AG09319 (cell line): ENCODE data around the gene CNGB1.

Source experiments
- DNase-seq: peaks from one replicate; pipeline ENCODE4 v3.0.0-alpha.2; 2010; ENCODE audit warnings: low read depth; ENCODE audit errors: extremely low read depth
- TF ChIP-seq, protein P1 (sequence below): IDR thresholded peaks from 2 replicates; pipeline ENCODE4 v1.5.1; 2011; ENCODE audit warnings: low read depth, mild to moderate bottlenecking, inconsistent platforms, low read length, moderate library complexity

The CNGB1 gene

DNA sequence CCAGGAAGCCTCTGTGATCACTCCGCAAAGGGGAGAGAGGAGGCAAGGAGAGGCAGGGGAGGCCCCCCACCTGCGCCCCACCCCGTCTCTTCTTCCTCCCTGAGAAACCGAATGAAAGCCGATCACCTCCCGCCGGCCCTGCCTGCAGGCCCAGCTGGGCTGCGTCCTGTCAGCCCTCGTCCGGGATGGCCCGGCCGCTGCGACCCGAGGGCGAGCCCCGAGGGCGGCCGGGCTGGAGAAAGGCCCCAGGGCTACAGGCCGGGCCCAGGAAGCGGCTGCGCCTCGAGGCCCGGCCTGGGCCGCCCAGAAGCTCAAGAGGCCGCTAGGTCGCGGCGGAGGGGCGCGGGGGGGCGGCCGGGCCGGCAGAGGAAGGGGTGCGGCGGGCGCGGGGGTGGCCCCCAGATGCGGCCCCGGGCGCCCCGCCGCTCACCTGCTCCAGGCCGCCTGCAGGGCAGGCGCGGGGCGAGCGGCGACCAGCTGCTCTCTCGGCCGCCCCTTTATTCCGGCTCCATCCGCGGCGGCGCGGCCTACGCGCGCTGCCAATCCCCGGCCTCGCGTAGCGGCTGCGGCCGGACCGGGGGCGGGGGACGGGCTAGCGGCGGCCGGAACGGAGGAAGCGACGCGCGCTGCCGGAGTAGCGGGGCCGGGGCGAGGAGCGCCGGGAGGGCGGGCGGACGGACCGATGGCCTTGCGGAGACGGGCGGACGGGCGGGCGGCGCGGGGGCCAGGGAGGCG lies 29.2 kb upstream of the CNGB1 start, which contains the start of gene ZNF319:
Gene ZNF319, minus strand, starts transcription at position 702 of the 735 bp plus-strand sequence. CDS start 2,407 bp downstream, outside the sequence.
- TF ChIP-seq, protein P1, sequence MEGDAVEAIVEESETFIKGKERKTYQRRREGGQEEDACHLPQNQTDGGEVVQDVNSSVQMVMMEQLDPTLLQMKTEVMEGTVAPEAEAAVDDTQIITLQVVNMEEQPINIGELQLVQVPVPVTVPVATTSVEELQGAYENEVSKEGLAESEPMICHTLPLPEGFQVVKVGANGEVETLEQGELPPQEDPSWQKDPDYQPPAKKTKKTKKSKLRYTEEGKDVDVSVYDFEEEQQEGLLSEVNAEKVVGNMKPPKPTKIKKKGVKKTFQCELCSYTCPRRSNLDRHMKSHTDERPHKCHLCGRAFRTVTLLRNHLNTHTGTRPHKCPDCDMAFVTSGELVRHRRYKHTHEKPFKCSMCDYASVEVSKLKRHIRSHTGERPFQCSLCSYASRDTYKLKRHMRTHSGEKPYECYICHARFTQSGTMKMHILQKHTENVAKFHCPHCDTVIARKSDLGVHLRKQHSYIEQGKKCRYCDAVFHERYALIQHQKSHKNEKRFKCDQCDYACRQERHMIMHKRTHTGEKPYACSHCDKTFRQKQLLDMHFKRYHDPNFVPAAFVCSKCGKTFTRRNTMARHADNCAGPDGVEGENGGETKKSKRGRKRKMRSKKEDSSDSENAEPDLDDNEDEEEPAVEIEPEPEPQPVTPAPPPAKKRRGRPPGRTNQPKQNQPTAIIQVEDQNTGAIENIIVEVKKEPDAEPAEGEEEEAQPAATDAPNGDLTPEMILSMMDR: no peak
- no peak for DNase-seq

DNA sequence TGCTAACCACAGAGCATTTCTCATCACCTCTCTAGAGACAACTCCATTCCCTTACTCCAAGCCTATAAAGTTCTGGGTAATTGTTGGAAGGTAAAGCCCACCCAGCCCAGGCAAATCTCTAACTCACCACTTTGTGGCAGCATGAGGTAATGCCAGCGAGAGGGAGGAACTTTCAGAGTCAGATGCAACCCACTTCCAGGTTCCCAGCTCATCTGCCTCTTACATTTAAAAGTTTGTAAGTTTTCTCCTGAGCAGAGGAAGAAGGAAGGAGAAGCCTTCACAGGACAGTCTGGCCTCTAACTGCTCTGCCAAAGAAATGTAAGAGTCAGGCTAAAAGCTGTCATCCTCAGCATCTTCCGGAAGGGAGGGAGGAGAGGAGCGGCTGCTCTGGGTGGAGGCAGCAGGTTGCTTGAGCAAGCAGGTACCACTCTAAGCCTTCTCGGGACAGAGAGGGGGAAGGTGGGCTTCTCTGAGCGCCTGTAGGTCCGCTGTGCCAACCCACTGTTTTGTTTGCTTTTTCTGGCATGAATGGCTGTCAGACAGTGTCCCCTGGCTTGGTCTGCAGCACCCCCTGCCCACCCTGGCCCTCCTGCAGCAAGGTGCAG lies 28.5 kb upstream of the CNGB1 start:
- TF ChIP-seq, protein P1: no peak
- DNase-seq: no peak

DNA sequence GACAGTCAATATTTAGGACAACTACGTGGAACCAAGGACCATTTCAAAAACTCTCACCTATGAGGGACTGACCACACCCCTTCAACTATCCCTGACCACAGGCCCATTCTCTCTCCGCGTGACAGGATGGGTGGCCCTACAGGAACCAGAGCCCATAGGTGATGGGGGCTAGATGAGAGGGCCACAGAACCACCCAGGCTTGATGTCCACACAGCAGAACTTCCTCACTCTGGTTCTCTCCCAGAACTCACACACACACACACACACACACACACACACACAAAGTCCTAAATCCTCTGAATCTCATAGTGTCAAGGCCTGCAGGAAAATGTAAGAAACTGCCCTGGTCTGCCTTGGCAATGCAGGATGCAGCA lies 28.1 kb upstream of the CNGB1 start:
- DNase-seq: no peak
- TF ChIP-seq, protein P1: no peak

DNA sequence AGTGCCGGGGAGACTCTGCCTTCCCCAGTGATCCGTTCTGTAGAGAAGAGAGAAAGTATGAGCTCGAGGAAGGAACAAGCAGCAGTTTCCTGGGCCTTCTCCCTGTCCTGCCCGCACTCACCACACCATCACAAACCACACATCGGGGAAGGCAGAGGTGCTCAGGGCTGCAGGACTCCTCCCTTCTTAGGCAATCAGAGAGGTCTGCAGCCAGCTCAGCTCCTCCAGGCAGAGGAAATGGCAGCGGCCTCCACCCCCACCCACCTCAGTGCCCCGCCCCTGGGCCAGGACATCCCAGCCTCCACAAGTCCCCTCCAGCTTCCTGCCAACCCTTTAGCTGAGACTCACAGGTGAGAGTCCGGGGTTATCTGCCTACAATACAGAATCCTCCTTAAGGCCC lies 27.6 kb upstream of the CNGB1 start:
- TF ChIP-seq, protein P1: no peak
- DNase-seq: no peak

DNA sequence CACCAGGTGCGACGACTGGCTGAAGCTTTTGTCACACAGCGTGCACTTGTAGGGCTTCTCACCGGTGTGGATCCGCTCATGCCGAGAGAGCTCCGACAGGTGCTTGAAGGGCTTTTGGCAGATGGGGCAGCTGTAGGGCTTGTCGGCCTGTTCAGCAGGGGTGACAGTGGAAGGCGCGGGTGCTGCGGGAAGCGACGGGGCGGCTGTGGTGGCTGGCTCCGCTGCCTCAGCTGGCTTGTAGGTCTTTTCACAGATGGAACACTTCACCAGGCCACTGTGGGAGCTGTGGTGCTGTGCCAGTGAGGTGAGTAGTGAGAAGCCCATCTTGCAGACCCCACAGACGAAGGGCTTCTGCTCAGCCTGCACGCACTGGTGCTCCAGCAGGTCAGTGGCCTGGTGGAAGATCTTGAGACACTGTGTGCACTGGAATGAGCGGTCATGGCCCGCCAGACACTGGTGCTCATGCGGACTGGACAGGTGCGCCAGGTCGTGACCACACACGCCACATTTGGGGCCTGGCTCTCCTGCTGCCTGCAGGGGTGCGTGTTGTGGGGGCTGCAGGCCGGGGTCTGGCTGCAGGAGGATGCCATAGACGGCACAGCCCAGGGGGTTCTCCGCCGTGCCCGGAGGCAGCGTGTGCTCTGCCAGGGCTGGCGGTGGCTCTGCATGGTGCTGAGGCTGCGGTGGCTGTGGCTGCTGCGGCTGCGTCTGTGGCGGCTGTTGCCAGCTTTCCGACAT lies 26.8 kb upstream of the CNGB1 start:
- TF ChIP-seq, protein P1: no peak

GRCh38 chr16:57997176-57997527 lies 26.2 kb upstream of the CNGB1 start:
- no peak for DNase-seq
- TF ChIP-seq, protein P1: no peak

More for the DNA sequence above, 26.8 kb upstream of the CNGB1 start:
- DNase-seq: no peak

- no peak for DNase-seq
- TF ChIP-seq, protein P1: no peak
Observed at GRCh38 chr16:57996406-57997175, 25.7 kb upstream of the CNGB1 start.
